Neural cell (in vitro differentiated cells): Measurements from ENCODE around the gene CDH4. TPM values are rescaled to one million over a fixed set of nuclear protein-coding genes. Genes with fewer than 3 reads are reported as not detected.
A peak's percentile ranks its signal among the peaks of the same experiment; 100 is the strongest.

ENCODE experiments used
- H2AFZ ChIP-seq: fragments of 200-600, 300-800 bp; sonication (generic), shearing (Covaris generic); 2 replicates; pipeline ENCODE4 v1.6.0; 2014; ENCODE audit warnings: low read depth, mild to moderate bottlenecking, antibody characterized with exemption, low read length, moderate library complexity
- H3F3A ChIP-seq: fragments of 200-600 bp; shearing (Covaris generic); 2 replicates; pipeline ENCODE4 v1.6.1; 2016; ENCODE audit warnings: mild to moderate bottlenecking, moderate library complexity, mixed read lengths, antibody characterized with exemption, low read length; ENCODE audit not compliant: insufficient read depth, poor library complexity, severe bottlenecking
- H3K27ac ChIP-seq: fragments of 200-600, 300-800 bp; sonication (generic), shearing (Covaris generic); 2 replicates; pipeline ENCODE4 v1.5.1; 2014; ENCODE audit warnings: mild to moderate bottlenecking, low read length, moderate library complexity
- H3K27me3 ChIP-seq: fragments of 300-800, 200-600 bp; sonication (generic), shearing (Covaris generic); 2 replicates; pipeline ENCODE4 v1.6.0; 2014; ENCODE audit warnings: mild to moderate bottlenecking, low read depth, low read length, moderate library complexity; ENCODE audit not compliant: insufficient read depth
- H3K36me3 ChIP-seq: fragments of 300-800, 200-600 bp; sonication (generic), shearing (Covaris generic); 2 replicates; pipeline ENCODE4 v1.5.1; 2014; ENCODE audit warnings: mild to moderate bottlenecking, antibody characterized with exemption, low read length, moderate library complexity; ENCODE audit not compliant: insufficient read depth
- H3K4me2 ChIP-seq: fragments of 300-800, 200-600 bp; sonication (generic), shearing (Covaris generic); 2 replicates; pipeline ENCODE4 v1.6.0; 2014; ENCODE audit warnings: mild to moderate bottlenecking, low read length
- H3K4me3 ChIP-seq: fragments of 300-800, 200-600 bp; sonication (generic), shearing (Covaris generic); 2 replicates; pipeline ENCODE4 v1.5.1; 2014; ENCODE audit warnings: mild to moderate bottlenecking, low read length, moderate library complexity
- H3K79me2 ChIP-seq: fragments of 200-600 bp; shearing (Covaris generic); replicated peaks from 2 replicates; pipeline ENCODE4 v1.6.0; 2014; ENCODE audit warnings: mild to moderate bottlenecking, low read length, moderate library complexity; ENCODE audit not compliant: insufficient read depth
- H3K9ac ChIP-seq: fragments of 300-800, 200-600 bp; sonication (generic), shearing (Covaris generic); 2 replicates; pipeline ENCODE4 v1.6.1; 2016; ENCODE audit warnings: mild to moderate bottlenecking, low read length, mixed read lengths
- H3K9me2 ChIP-seq: fragments of 200-600 bp; shearing (Covaris generic); 2 replicates; pipeline ENCODE4 v1.6.1; 2016; ENCODE audit warnings: mild to moderate bottlenecking, low read length, mixed read lengths; ENCODE audit not compliant: insufficient read depth
- H3K9me3 ChIP-seq: fragments of 200-600, 300-800 bp; sonication (generic), shearing (Covaris generic); 2 replicates; pipeline ENCODE4 v1.6.1; 2016; ENCODE audit warnings: mild to moderate bottlenecking, mixed run types, low read length, moderate library complexity, mixed read lengths
- H4K20me1 ChIP-seq: fragments of 200-600 bp; shearing (Covaris generic); 2 replicates; pipeline ENCODE4 v1.6.1; 2016; ENCODE audit warnings: mild to moderate bottlenecking, mixed run types; ENCODE audit not compliant: insufficient read depth
- EP300 ChIP-seq: fragments of 450-650 bp; conservative IDR thresholded peaks from 2 replicates; pipeline ENCODE4 v1.6.1; 2014; ENCODE audit warnings: antibody characterized with exemption, mild to moderate bottlenecking, moderate library complexity; ENCODE audit not compliant: poor library complexity, severe bottlenecking
- EZH2 ChIP-seq: fragments of 200-600, 300-800 bp; shearing (Covaris generic), sonication (generic); IDR thresholded peaks from 2 replicates; pipeline ENCODE4 v1.6.1; 2014; ENCODE audit warnings: antibody characterized with exemption, low read length, borderline replicate concordance, mild to moderate bottlenecking; ENCODE audit not compliant: insufficient read depth, poor library complexity, severe bottlenecking
- MXI1 ChIP-seq: fragments of 450-650 bp; conservative IDR thresholded peaks from 2 replicates; pipeline ENCODE4 v1.6.1; 2014; ENCODE audit warnings: antibody characterized with exemption, mild to moderate bottlenecking; ENCODE audit not compliant: poor library complexity, severe bottlenecking
- POLR2AphosphoS5 ChIP-seq: IDR thresholded peaks from 2 replicates; pipeline ENCODE4 v1.6.1; 2012
- RAD21 ChIP-seq: fragments of 450-650 bp; conservative IDR thresholded peaks from 2 replicates; pipeline ENCODE4 v1.6.1; 2014; ENCODE audit warnings: antibody characterized with exemption, mild to moderate bottlenecking, moderate library complexity
- REST ChIP-seq: IDR thresholded peaks from 2 replicates; pipeline ENCODE4 v1.6.1; 2012; ENCODE audit warnings: borderline replicate concordance
- SMC3 ChIP-seq: fragments of 450-650 bp; conservative IDR thresholded peaks from 2 replicates; pipeline ENCODE4 v1.6.1; 2014; ENCODE audit warnings: antibody characterized with exemption, mild to moderate bottlenecking, moderate library complexity; ENCODE audit not compliant: poor library complexity
- TAF1 ChIP-seq: IDR thresholded peaks from 2 replicates; pipeline ENCODE4 v1.6.1; 2012; ENCODE audit warnings: low read depth
- polyA plus RNA-seq: library from polyadenylated mRNA; depleted of rRNA; stranded (reverse); fragments of >200 nt; gene quantifications from 2 replicates; pipeline ENCODE4 v1.2.3, GENCODE V29; 2014
- TF ChIP-seq, protein P1 (sequence below): fragments of 450-650 bp; IDR thresholded peaks from 2 replicates; pipeline ENCODE4 v1.5.1; 2014; ENCODE audit warnings: antibody characterized with exemption, mild to moderate bottlenecking, moderate library complexity; ENCODE audit not compliant: poor library complexity, severe bottlenecking

Gene CDH4
- polyA plus RNA-seq, 1 donor from 2014 or later: 24.6 TPM

GRCh38 chr20:61430228-61430624 is 178.2 kb downstream of the CDH4 start:
- peak; percentile 44 for TF ChIP-seq EP300
- TF ChIP-seq POLR2AphosphoS5: peak; percentile 74
- peak; percentile 77 for TF ChIP-seq REST
- TF ChIP-seq EZH2: no peak
- peak; percentile 16 for TF ChIP-seq SMC3
- TF ChIP-seq RAD21: no peak
- no peak for TF ChIP-seq TAF1
- TF ChIP-seq, protein P1, sequence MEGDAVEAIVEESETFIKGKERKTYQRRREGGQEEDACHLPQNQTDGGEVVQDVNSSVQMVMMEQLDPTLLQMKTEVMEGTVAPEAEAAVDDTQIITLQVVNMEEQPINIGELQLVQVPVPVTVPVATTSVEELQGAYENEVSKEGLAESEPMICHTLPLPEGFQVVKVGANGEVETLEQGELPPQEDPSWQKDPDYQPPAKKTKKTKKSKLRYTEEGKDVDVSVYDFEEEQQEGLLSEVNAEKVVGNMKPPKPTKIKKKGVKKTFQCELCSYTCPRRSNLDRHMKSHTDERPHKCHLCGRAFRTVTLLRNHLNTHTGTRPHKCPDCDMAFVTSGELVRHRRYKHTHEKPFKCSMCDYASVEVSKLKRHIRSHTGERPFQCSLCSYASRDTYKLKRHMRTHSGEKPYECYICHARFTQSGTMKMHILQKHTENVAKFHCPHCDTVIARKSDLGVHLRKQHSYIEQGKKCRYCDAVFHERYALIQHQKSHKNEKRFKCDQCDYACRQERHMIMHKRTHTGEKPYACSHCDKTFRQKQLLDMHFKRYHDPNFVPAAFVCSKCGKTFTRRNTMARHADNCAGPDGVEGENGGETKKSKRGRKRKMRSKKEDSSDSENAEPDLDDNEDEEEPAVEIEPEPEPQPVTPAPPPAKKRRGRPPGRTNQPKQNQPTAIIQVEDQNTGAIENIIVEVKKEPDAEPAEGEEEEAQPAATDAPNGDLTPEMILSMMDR: no peak
- no peak for TF ChIP-seq MXI1
- Histone ChIP-seq H3K36me3 (no peaks in the 10 kb centered on the region), H3K27ac (peak overlapping the region; percentile 67), H3K27me3 (no peaks in the 10 kb centered on the region), H3K4me2 (no peak overlapping the region), H2AFZ (no peak overlapping the region), H4K20me1 (peaks cover 2% of the 10 kb centered on the region), H3K9me3 (no peaks in the 10 kb centered on the region), H3K4me3 (peak overlapping the region; percentile 26), H3F3A (no peaks in the 10 kb centered on the region), H3K79me2 (no peaks in the 10 kb centered on the region), H3K9ac (peak overlapping the region; percentile 21), H3K9me2 (no peaks in the 10 kb centered on the region)

DNA sequence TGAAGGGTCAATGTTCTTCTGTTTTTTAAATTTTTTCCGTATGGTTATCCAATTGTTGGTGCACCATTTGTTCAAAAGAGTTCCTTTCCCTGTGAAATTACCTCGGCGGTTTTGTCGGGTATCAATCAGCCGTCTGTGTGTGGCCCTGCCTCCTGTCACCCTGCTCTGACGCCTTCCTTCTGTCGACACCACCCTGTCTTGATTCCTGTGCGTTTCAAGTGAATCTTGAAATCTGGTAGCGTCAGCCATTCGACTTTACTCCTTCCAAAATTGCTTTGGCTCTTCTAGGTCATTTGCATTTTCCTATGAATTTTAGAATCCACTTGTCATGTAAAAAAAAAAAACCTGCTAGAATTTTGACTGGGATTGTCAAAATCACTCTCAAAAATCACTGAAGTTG is 181.1 kb downstream of the CDH4 start:
- H2AFZ ChIP-seq: no peak overlapping the region
- H3K36me3 ChIP-seq: no peaks in the 10 kb centered on the region
- peaks cover 10% of the 10 kb centered on the region for H3F3A ChIP-seq
- H3K9me2 ChIP-seq: no peaks in the 10 kb centered on the region
- no peak overlapping the region for H3K4me3 ChIP-seq
- H3K27ac ChIP-seq: peak overlapping the region; percentile 88
- peaks cover 2% of the 10 kb centered on the region for H4K20me1 ChIP-seq
- H3K9me3 ChIP-seq: no peaks in the 10 kb centered on the region
- no peak overlapping the region for H3K9ac ChIP-seq
- no peaks in the 10 kb centered on the region for H3K27me3 ChIP-seq
- no peaks in the 10 kb centered on the region for H3K79me2 ChIP-seq
- no peak for TF ChIP-seq MXI1
- H3K4me2 ChIP-seq: no peak overlapping the region

- Histone ChIP-seq H3K27me3 (no peaks in the 10 kb centered on the region), H3K4me2 (peak overlapping the region; percentile 43), H3K9me2 (no peaks in the 10 kb centered on the region), H3K9me3 (no peaks in the 10 kb centered on the region), H3K27ac (peak overlapping the region; percentile 88), H4K20me1 (peaks cover 2% of the 10 kb centered on the region), H2AFZ (no peak overlapping the region), H3K36me3 (no peaks in the 10 kb centered on the region), H3K4me3 (peak overlapping the region; percentile 57), H3K79me2 (no peaks in the 10 kb centered on the region), H3K9ac (peak overlapping the region; percentile 55), H3F3A (peaks cover 10% of the 10 kb centered on the region)
- TF ChIP-seq MXI1 (no peak), EP300 (no peak), SMC3 (no peak), EZH2 (no peak), REST (no peak), RAD21 (no peak), POLR2AphosphoS5 (no peak), TAF1 (no peak)
- TF ChIP-seq, protein P1: no peak
Measured at GRCh38 chr20:61433816-61434215, 181.8 kb downstream of the CDH4 start.
